Activated CD4-positive, alpha-beta T cell treated with anti-CD3 and anti-CD28 coated beads for 48 hours (primary cell): ENCODE data around the gene CISH.

ENCODE experiments used
- DNase-seq: peaks from one replicate; pipeline ENCODE4 v3.0.0-alpha.2; 2020

Gene CISH

DNA sequence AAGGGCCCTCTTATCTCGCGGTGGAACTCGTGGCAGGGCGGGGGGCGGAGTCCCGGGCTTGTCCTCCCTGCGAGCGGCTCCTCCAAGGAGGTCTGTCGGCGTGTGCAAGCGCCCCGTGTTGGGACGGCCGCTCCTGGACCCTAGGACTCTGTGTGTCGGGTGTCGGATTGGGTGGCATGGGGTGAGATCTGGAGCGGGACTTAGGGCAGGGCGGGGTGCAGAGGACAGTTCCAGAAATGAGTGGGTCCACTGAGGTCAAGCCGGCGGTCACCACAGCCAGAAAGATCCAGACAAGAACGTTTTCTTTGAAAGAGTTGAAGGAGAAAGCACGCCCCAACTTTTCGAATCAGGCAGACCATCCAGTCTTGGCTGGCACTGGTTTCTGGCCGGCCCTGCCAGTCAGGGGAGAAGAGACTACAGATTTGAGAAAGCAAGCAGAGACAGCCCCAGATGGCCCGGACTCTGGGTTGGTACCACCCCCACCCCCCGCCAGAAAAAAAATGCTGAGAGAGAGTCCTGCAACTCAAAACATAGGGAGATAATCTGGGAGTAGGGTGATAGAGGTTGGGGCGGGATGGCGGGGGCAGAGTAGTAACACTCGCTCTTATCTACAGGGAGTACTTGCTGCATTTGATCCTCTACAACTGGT is 784 bp upstream of the CISH start:
- DNase-seq, result no peak

DNA sequence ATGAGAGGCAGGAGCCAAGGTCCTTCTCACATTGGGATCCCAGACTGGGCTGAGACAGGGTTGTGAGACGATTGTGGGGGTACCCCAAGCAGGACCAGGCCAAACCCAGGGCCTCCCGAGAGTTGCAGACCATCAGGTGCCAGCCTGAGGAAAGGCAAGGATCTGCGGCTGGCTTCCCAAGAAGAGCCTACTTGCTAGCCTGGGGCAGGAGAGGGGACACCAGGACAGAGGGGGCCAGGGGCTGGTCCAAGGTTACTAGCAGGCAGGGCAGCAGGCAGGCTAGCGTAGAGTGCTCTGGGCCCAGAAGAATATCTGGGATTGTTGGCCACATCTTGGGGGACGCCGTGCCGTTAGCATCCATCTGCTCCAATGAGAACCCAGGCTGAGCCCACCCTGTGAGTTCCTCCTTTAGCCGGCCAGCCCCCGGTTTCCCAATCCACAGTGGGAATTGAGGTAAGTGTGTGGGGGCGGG is 546 bp downstream of the CISH start:
- DNase-seq, result no peak

DNA sequence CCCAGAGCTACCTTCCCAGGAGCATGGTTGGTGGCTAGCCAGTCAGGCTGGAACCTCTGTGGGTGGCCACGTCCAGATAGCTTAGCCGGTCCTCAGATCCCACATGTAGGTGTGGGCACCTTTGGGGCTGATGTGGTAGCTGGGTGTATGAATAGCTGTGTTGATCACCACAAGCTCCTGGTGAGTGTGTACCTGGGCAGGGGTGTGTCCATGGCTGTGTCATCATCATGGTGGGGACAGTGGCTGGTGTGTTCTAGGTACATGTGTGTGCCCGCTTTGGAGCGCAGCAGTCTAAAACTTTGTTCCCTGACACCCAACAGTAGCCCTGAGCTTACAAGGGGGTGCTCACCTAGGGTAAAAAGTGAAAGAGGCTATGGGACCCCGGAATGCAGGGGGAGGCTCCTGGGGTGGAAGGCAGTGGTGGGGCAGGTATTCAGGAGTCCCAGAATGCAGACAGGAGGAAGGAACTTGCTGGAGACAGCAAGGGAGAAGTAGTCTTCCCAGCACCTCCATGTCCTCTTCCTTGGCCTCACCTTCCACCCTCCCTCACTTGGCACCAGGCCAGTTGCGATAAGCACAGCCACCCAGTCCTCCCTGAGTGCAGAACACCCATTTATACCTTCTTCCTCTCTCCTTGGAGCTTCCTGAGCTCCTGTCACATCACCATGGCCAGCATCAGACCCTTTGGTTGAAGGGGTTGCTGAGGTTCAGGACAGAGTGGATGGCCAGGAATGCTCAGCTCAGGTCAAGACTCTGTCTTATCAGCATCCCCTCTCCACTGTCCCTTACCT is 1.2 kb downstream of the CISH start:
- DNase-seq, result peak; percentile 73

- DNase-seq, result peak; percentile 47
These were observed 1.9 kb downstream of the CISH start for GRCh38 chr3:50609763-50610085.

DNA sequence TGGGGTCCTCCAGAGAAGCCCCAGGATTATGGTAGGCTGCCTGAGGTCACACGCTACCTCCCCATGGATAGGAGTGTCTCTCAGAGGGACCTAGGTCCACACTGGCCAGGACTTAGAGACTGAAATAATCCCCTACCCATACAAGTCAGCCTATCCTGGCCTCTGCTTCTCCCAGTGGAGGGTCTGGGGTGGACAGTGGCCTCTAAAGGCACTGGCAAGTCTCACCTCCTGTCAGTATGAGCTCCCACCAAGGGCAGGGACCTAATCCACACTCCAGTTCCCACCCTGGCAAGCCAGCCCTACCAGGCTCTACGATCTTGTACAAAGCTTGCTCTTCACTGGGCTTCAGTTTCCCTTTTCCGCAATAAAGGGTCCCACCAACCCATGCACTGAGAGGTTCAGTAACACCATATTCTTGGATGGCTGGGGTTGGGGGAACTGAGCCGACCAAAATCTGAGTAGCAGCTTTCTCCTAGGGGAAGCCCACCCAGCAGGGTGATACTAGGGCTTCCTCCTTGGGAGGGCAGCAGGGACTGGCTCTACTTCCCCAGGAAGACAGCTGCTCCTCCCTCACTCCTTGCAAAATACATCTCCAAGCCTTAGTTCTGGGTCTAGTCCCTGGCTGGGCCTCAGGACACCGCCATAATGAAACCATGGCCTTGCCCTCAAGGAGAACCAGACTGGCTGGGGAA is 2.4 kb downstream of the CISH start:
- peak; percentile 31 for DNase-seq

DNA sequence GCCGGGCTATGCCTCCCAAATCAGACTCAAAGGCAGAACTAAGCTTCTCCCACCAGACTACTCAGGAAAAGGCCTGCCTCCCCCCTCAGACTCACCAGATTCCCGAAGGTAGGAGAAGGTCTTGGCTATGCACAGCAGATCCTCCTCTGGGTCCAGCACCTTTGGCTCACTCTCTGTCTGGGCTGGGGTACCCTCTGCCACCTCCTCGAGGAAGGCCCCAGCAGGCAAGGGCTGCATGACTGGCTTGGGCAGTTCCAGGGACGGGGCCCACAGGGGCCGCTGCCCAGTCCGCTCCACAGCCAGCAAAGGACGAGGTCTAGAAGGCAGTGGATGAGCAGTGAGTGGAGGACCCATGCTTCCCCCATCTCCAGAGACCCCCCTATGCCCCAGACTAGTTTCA is 3.3 kb downstream of the CISH start:
- DNase-seq, result peak; percentile 40

- DNase-seq, result peak; percentile 55
These were observed 4.1 kb downstream of the CISH start for GRCh38 chr3:50607271-50608091.

DNA sequence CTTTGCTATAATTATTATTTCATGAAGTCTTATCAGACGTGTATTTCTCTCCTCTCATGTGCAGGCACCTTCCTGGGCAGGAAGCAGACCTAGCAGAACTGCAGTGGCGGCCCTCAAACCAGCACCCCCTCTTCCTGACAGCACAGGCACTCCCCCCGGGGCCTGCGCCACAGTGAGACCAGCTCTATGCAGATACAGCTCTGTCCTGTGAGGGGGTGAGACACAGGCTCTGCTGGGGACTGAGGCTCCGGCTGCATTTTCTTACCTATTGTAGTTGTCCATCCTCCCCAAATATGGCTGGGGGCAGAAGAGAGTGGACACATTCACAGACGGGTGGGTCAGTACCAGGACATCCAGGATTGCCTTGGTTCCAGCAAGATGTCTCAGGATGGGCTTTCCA is 5.0 kb downstream of the CISH start:
- peak; percentile 44 for DNase-seq

- peak; percentile 47 for DNase-seq
These were observed 5.7 kb downstream of the CISH start for GRCh38 chr3:50605901-50606326.

DNA sequence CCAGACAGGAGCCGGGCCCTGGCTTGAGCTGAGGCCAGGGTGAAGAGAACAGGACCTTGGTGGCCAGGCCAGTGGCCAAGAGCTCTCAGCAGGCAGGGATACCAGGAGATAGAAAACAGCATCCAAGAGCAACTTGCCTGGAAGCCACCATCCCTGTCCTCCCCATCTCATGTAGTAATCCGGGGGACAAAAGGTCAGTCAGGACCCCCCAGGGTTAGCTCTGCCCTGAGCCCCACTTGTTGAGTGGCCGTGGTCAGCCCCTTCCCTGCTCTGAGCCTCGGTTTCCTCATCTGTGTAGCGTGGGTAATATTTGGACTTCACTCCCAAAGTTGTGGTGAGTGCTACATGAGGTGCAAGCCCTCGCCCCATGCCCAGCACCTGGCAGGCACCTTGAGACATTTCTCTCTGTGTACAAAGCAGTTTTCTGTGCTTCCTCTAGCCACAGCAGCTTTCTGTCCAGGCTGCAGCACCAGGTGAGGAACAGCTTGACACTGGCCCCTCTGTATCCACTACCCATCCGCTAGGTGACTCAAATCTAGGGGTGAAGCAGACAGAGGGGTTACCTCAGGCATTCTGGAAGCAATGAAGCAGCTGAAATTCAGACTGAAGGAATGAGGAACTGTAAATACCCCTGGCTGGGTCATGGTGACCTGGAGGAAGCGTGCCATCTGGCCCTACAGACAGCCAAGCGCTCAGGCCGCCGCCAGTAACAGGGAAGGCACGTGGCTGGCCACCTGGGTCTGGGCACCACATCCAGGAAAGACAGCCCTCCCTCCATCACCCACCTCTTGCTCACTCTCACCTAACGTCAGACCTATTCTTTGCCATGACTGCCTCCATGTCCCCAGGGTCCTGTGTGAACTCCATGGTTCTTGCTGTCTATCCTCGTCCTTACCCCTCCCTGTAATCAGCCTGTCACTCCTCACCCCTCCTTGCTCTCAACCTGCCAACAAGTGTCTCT is 6.7 kb downstream of the CISH start:
- peak; percentile 37 for DNase-seq

GRCh38 chr3:50604110-50604621 is 7.4 kb downstream of the CISH start:
- DNase-seq, result peak; percentile 38

- DNase-seq, result peak; percentile 46
These were observed 8.1 kb downstream of the CISH start for GRCh38 chr3:50603261-50604109.

- no peak for DNase-seq
These were observed 8.9 kb downstream of the CISH start for GRCh38 chr3:50602595-50603191.

DNA sequence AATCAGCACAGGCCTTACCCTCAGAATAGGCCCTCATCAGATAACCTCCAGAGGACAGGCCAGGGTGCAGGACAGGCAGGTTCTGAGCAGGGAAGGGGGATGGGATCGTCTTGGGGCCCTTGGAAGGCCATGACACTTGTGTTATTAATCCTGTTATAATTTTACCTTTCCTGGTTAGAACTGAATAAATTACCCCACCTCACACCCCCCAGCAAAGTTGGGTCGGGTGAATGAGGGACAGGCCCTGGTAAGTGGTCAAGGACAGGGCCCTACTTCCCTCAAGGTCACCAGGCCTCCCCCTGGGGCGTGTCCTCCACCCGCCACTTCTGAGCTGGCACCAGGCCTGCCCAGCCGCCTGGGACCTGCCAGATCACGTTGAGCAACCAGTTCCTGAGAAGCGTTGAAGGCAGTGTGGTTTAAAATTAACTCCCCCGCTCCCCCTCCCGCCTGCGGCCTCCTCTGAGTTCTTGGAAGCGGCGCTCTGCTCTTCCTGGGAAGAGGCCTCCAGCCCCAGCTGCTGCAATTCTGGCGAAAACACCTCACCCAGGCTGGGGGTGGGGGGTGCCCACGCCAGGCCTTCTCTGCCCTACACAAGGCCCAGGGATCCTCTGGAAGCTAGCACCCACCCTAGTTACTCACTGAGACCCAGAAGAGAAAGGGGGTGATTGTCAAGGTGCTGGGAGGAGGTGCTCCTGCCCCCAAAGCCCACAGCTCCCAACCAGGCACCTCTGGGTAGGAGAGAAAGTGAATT is 10.6 kb downstream of the CISH start:
- peak; percentile 97 for DNase-seq

GRCh38 chr3:50600141-50600753 is 11.3 kb downstream of the CISH start:
- DNase-seq, result no peak

GRCh38 chr3:50599716-50600118 is 11.9 kb downstream of the CISH start:
- no peak for DNase-seq

GRCh38 chr3:50599115-50599715 is 12.4 kb downstream of the CISH start:
- DNase-seq, result no peak

DNA sequence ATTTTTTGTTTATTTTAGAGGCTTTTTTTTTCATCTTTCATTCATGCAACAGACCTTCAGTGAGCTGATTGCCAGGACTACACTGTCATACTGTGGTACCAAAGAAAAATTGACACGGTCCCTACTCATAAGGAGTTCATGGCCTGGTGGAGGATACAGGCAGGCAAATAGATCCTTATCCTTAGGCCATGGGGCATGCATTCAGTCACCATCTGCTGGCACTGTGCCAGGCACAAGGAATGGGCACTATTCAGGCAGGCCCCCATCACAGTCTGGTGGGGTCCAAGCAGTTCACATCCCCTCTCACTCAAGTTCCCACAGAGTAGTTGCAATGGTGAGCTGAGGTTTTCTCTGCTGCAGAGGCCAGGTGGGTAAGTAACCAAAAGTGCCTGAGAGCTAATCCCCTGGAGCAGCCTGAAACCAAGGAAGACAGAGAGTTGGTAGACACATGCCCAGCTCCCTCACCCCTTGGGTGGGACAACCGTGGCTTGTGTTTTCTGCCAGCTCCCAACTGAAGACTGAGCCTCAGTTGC is 17.3 kb downstream of the CISH start:
- peak; percentile 29 for DNase-seq
